ENCODE data around the gene LIG3. TPM values are rescaled to one million over a fixed set of nuclear protein-coding genes. Genes with fewer than 3 reads are reported as not detected.

Gene LIG3
- total RNA-seq: 52.3 and 58.4 TPM in 2 replicates

GRCh38 chr17:34980353-34980680 is at the start of gene LIG3:
TSS of gene LIG3 (plus strand) at chr17:34980512. CDS start at chr17:34983006, 2,494 bp downstream.

GRCh38 chr17:34961093-34961911 is 19.0 kb upstream of the LIG3 start, which contains the start of the genes CCT6B and ZNF830:
TSS of gene CCT6B (minus strand) at chr17:34961460. CDS start at chr17:34961393, 67 bp downstream.
TSS of gene ZNF830 (plus strand) at chr17:34961540. CDS start at chr17:34961567, 27 bp downstream.

Other genes with a start within 250 kb of the LIG3 start
- gene CCT6B, start 19.1 kb upstream of the LIG3 start, total RNA-seq: 0.78 and 1.0 TPM in 2 replicates
- gene ZNF830, start 19.0 kb upstream of the LIG3 start, total RNA-seq: 15.7 and 16.7 TPM in 2 replicates
- gene RFFL, start 83.2 kb downstream of the LIG3 start, total RNA-seq: 8.5 and 15.0 TPM in 2 replicates
- gene RAD51D, start 139.3 kb downstream of the LIG3 start, total RNA-seq: 2.1 and 3.1 TPM in 2 replicates
- gene FNDC8, start 141.1 kb downstream of the LIG3 start, total RNA-seq: not detected in 2 replicates
- 19.1 and 20.8 TPM in 2 replicates for gene NLE1, start 161.8 kb downstream of the LIG3 start, total RNA-seq
- under 0.01 TPM in 2 replicates for gene UNC45B, start 167.3 kb downstream of the LIG3 start, total RNA-seq
- gene SLC35G3, start 213.9 kb downstream of the LIG3 start, total RNA-seq: not detected in 2 replicates